ENCODE measurements around the gene WNT9B. TPM values are rescaled to one million over a fixed set of nuclear protein-coding genes. Genes with fewer than 3 reads are reported as not detected.

Gene WNT9B
- total and polyA plus RNA-seq, 12 donors: 0.07 to 2.0 (median 0.55) TPM; not detected in 3

GRCh38 chr17:46866747-46867146 lies 15.4 kb downstream of the WNT9B start:
- no peak for TF ChIP-seq POLR2A (IDR thresholded peaks at IDR 0.05)
- TF ChIP-seq CTCF (IDR thresholded peaks at IDR 0.05): no peak
- Histone ChIP-seq H3K9me3 (replicated peaks in 1 of 3) (no peaks in the 10 kb centered on the region), H3K4me3 (no peak overlapping the region), H3K4me1 (replicated peaks in 1 of 2) (no peaks in the 10 kb centered on the region), H3K27ac (no peak overlapping the region), H3K36me3 (replicated peaks in 1 of 2) (no peaks in the 10 kb centered on the region), H3K27me3 (peaks cover 3% of the 10 kb centered on the region)
- intact Hi-C loops (cut with DNase I): loop anchor here in 1 of 2 donors (10.0 kb wide), 1 partner anchor 128 kb away; no protein-coding TSS in a partner anchor
- no peak for DNase-seq

GRCh38 chr17:46868689-46869187 lies 17.4 kb downstream of the WNT9B start:
- intact Hi-C loops (cut with DNase I): loop anchor here in 1 of 2 donors (10.0 kb wide), 1 partner anchor 126 kb away; no protein-coding TSS in a partner anchor
- Histone ChIP-seq H3K27ac (no peak overlapping the region), H3K36me3 (replicated peaks in 1 of 2) (no peaks in the 10 kb centered on the region), H3K4me3 (no peak overlapping the region), H3K9me3 (replicated peaks in 1 of 3) (no peaks in the 10 kb centered on the region), H3K4me1 (replicated peaks in 1 of 2) (no peaks in the 10 kb centered on the region), H3K27me3 (no peaks in the 10 kb centered on the region)
- no peak for DNase-seq
- TF ChIP-seq POLR2A (IDR thresholded peaks at IDR 0.05) (no peak), CTCF (IDR thresholded peaks at IDR 0.05) (no peak)
- 53 to 74% (median 70%) methylated on average over 3 to 6 of the region's 6 CpGs for WGBS, 4 donors

- Histone ChIP-seq H3K9me3 (replicated peaks in 1 of 3) (no peaks in the 10 kb centered on the region), H3K27ac (no peak overlapping the region), H3K36me3 (replicated peaks in 1 of 2) (no peaks in the 10 kb centered on the region), H3K27me3 (no peaks in the 10 kb centered on the region), H3K4me1 (replicated peaks in 1 of 2) (no peaks in the 10 kb centered on the region), H3K4me3 (no peak overlapping the region)
- no peak for DNase-seq
- intact Hi-C loops (cut with DNase I): loop anchor here in 1 of 2 donors (10.0 kb wide), 1 partner anchor 126 kb away; no protein-coding TSS in a partner anchor
- TF ChIP-seq POLR2A (IDR thresholded peaks at IDR 0.05) (no peak), CTCF (IDR thresholded peaks at IDR 0.05) (no peak)
- WGBS, 4 donors: 65 to 83% (median 80%) methylated on average over 3 to 7 of the region's 7 CpGs
Measured at GRCh38 chr17:46869296-46869695, 17.9 kb downstream of the WNT9B start.

- Histone ChIP-seq H3K27ac (no peak overlapping the region), H3K27me3 (no peaks in the 10 kb centered on the region), H3K4me1 (replicated peaks in 1 of 2) (no peaks in the 10 kb centered on the region), H3K36me3 (replicated peaks in 1 of 2) (no peaks in the 10 kb centered on the region), H3K9me3 (replicated peaks in 1 of 3) (no peaks in the 10 kb centered on the region), H3K4me3 (no peak overlapping the region)
- intact Hi-C loops (cut with DNase I): loop anchor here in 1 of 2 donors (10.0 kb wide), 1 partner anchor 125 kb away; no protein-coding TSS in a partner anchor
- 74 to 84% (median 78%) methylated on average over 4 to 9 of the region's 9 CpGs for WGBS, 4 donors
- no peak for DNase-seq
- TF ChIP-seq CTCF (IDR thresholded peaks at IDR 0.05) (no peak), POLR2A (IDR thresholded peaks at IDR 0.05) (no peak)
Measured at GRCh38 chr17:46869975-46870803, 18.8 kb downstream of the WNT9B start.

Data from adrenal gland (tissue), 12 donors.